ENCODE measurements around the gene TENM4. TPM values are rescaled to one million over a fixed set of nuclear protein-coding genes. Genes with fewer than 3 reads are reported as not detected.

TENM4 gene
- total and polyA plus RNA-seq, 10 of the 15 experiments (the other 5 are each of a cell fraction or from before 2014, with no cell fraction given) = 0.03 to 0.12 (median 0.06) TPM; not detected in 7

DNA sequence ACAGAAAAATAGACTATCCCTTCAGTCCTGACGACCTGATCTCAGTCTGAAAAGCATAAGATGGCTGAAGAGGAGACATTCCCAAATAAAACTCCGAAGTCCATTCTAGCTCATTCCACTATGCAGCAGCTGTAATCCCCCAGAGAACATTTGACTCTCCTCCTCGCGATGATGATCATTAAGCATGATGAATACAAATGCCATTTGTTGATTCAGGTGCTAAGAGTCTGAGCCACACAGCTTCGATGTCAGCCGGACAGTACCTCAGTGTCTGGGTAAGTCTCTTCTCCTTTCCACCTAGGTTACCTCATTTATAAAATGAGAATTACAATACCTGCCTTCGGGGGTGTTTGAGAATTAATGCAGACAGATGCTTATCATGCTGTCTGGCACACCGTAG lies 94.8 kb downstream of the TENM4 start (continued):
- TF ChIP-seq, protein P1, sequence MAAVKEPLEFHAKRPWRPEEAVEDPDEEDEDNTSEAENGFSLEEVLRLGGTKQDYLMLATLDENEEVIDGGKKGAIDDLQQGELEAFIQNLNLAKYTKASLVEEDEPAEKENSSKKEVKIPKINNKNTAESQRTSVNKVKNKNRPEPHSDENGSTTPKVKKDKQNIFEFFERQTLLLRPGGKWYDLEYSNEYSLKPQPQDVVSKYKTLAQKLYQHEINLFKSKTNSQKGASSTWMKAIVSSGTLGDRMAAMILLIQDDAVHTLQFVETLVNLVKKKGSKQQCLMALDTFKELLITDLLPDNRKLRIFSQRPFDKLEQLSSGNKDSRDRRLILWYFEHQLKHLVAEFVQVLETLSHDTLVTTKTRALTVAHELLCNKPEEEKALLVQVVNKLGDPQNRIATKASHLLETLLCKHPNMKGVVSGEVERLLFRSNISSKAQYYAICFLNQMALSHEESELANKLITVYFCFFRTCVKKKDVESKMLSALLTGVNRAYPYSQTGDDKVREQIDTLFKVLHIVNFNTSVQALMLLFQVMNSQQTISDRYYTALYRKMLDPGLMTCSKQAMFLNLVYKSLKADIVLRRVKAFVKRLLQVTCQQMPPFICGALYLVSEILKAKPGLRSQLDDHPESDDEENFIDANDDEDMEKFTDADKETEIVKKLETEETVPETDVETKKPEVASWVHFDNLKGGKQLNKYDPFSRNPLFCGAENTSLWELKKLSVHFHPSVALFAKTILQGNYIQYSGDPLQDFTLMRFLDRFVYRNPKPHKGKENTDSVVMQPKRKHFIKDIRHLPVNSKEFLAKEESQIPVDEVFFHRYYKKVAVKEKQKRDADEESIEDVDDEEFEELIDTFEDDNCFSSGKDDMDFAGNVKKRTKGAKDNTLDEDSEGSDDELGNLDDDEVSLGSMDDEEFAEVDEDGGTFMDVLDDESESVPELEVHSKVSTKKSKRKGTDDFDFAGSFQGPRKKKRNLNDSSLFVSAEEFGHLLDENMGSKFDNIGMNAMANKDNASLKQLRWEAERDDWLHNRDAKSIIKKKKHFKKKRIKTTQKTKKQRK (IDR thresholded peaks at IDR 0.05; ENCODE audit: low read depth, low read length) = no peak

- ChIA-PET RAD21 (ENCODE audit: unreplicated experiment) (no interaction called here), POLR2A (no interaction called here), CTCF (interaction anchor here (0.6 to 0.7 kb wide), 2 partner anchors 291 to 980 kb away, joined by 3 read pairs; no protein-coding TSS in a partner anchor), SMC1A (ENCODE audit: uncharacterized antibody, unreplicated experiment) (interaction anchor here (1.2 kb wide), 1 partner anchor 433 kb away, joined by 3 read pairs; no protein-coding TSS in a partner anchor)
- no peak overlapping the region for H3K9ac ChIP-seq (ENCODE audit: control insufficient read depth, insufficient read depth, low read length)
- in situ Hi-C loops (cut with MboI) (no loop called here), intact Hi-C loops (cut with micrococcal nuclease; ENCODE audit: unreplicated experiment) (no loop called here)
- no peaks in the 10 kb centered on the region for H4K20me1 ChIP-seq (ENCODE audit: control insufficient read depth, insufficient read depth)
- no peaks in the 10 kb centered on the region for H3K4me1 ChIP-seq (ENCODE audit: control insufficient read depth, insufficient read depth, low read length)
- no peak overlapping the region for H3K27ac ChIP-seq (ENCODE audit: control insufficient read depth, insufficient read depth)
- WGBS (ENCODE audit: insufficient coverage, insufficient replicate concordance, low lambda C conversion rate, missing lambda C conversion rate) = 16% methylated on average over 3 of the region's 3 CpGs
- H3K36me3 ChIP-seq (ENCODE audit: control insufficient read depth in 2 of 2, insufficient read depth in 2 of 2, low read length in 1 of 2) = no peaks in the 10 kb centered on the region
- no peaks in the 10 kb centered on the region for H3K9me3 ChIP-seq (replicated peaks; ENCODE audit: control insufficient read depth, insufficient read depth, low read length)
- no peak overlapping the region for H3K4me3 ChIP-seq
- no peak for TF ChIP-seq ESRRA (IDR thresholded peaks at IDR 0.05; ENCODE audit: low read length)
- no peak for TF ChIP-seq NFYA (IDR thresholded peaks at IDR 0.05; ENCODE audit: borderline replicate concordance, low read depth, low read length)
- no peak for TF ChIP-seq ZNF207 (IDR thresholded peaks at IDR 0.05; ENCODE audit: borderline replicate concordance)
- TF ChIP-seq IKZF1 (conservative IDR thresholded peaks at IDR 0.05) = no peak
- TF ChIP-seq REST (IDR thresholded peaks at IDR 0.05; ENCODE audit: low read depth, low read length) = no peak
- TF ChIP-seq SRF (IDR thresholded peaks at IDR 0.05; ENCODE audit: low read depth in 2 of 2, low read length in 2 of 2) = no peak
- TF ChIP-seq ZNF24 (IDR thresholded peaks at IDR 0.05) = no peak
- no peak for TF ChIP-seq HDAC2 (IDR thresholded peaks at IDR 0.05)
- no peak for TF ChIP-seq POLR2A (IDR thresholded peaks at IDR 0.05; ENCODE audit: low read depth, low read length)
- no peak for TF ChIP-seq ZBTB4 (CRISPR knock-in tag; IDR thresholded peaks at IDR 0.05)
- no peak for TF ChIP-seq MAX (IDR thresholded peaks at IDR 0.05; ENCODE audit: low read depth, low read length)
- H3K27me3 ChIP-seq (replicated peaks in 1 of 2; ENCODE audit: control insufficient read depth in 2 of 2, insufficient read depth in 2 of 2, low read length in 1 of 2) = no peaks in the 10 kb centered on the region; a peak in 1 of 4 replicates
- H2AFZ ChIP-seq (ENCODE audit: control insufficient read depth, low read depth, low read length) = no peak overlapping the region
- FAIRE-seq (no peak), ATAC-seq (no peak), DNase-seq (ENCODE audit: low read depth, low spot score) (no peak)
- BruUV-seq (replicated peaks) = no TSS peak
- no peaks in the 10 kb centered on the region for H3K79me2 ChIP-seq (ENCODE audit: control insufficient read depth, insufficient read depth, low read length)
- H3K4me2 ChIP-seq (ENCODE audit: control insufficient read depth, insufficient read depth) = no peak overlapping the region
Measured at GRCh38 chr11:79344753-79345294, 96.0 kb downstream of the TENM4 start.
